ENCODE results near the gene PLSCR3. TPM values are rescaled to one million over a fixed set of nuclear protein-coding genes. Genes with fewer than 3 reads are reported as not detected.

Gene PLSCR3
- 113 TPM for total RNA-seq
- 100 to 1,000 TPM; 148 to 174 (median 153) TPM for polyA plus RNA-seq

DNA sequence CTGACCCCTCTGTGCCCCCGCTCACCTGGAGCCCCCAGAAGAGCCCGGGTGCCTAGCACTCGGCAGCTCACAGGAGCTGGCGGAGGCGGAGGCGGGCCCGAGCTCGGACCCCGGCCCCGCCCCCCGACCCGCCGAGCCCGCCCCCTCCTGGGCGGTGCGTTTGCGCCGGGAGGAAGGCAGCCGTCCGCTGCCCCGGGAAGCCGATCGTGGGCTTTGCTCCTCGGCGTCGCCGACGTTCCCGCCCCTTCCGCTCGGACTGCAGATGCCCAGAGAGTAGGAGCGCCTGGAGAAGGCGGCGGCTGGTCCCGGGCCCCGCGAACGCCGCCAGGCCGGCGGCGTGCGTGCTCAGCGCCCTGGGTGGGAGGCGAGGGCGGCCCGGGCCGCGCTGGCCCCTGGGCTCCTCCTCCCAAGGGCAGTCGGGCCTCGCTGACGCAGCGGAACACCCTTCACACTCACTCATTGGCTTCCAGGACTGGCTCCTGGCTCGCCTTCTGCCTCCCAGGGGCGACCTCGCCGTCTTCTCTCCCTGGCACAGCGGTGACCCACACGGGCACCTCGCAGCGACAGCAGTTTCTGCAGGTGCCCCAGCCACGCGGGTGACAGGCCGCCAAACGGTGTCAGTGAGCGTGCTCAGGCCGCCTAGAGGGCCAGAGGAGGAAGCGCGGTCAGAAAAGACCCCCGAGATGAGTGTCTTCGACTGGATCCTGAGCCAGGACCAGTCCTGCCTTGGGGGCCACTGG lies at the start of gene PLSCR3:
Gene PLSCR3 (minus strand): TSS at position 74 of the 740 bp plus-strand sequence. CDS start 415 bp downstream, outside the sequence.
- H3K4me3 ChIP-seq (ENCODE audit: low read depth, low read length): peak within 1 kb of the TSS; percentile 76
- H3K4me1 ChIP-seq (ENCODE audit: control insufficient read depth, insufficient read depth, low read length, poor library complexity, severe bottlenecking): peaks cover 45% of the 10 kb centered on the region
- Mint-ChIP-seq H3K27me3 (peaks cover 5% of the 10 kb centered on the region), H3K4me3 (peak within 1 kb of the TSS; percentile 94 to 98 (median 95)), H3K36me3 (peaks cover 13% of the 10 kb centered on the region), H3K9me3 (no peaks in the 10 kb centered on the region), H3K27ac (peak within 1 kb of the TSS; percentile 85 to 93 (median 88)), H3K4me1 (peaks cover 3 to 38% (median 20%) of the 10 kb centered on the region in 4 donors)
- ATAC-seq (ENCODE audit: low read depth in 2 of 2) (peak; percentile 88), DNase-seq (peak; percentile 79 to 83 (median 82))
- H3K27me3 ChIP-seq (ENCODE audit: control insufficient read depth, insufficient read depth, low read length): no peaks in the 10 kb centered on the region
- H3K27ac ChIP-seq (ENCODE audit: insufficient read depth, low read length, poor library complexity, severe bottlenecking): peak within 1 kb of the TSS; percentile 87
- no peaks in the 10 kb centered on the region for H3K9me3 ChIP-seq (ENCODE audit: control insufficient read depth in 2 of 2, low read length in 2 of 2)
- peaks cover 28% of the 10 kb centered on the region for H3K36me3 ChIP-seq (ENCODE audit: control insufficient read depth, insufficient read depth, low read length)

DNA sequence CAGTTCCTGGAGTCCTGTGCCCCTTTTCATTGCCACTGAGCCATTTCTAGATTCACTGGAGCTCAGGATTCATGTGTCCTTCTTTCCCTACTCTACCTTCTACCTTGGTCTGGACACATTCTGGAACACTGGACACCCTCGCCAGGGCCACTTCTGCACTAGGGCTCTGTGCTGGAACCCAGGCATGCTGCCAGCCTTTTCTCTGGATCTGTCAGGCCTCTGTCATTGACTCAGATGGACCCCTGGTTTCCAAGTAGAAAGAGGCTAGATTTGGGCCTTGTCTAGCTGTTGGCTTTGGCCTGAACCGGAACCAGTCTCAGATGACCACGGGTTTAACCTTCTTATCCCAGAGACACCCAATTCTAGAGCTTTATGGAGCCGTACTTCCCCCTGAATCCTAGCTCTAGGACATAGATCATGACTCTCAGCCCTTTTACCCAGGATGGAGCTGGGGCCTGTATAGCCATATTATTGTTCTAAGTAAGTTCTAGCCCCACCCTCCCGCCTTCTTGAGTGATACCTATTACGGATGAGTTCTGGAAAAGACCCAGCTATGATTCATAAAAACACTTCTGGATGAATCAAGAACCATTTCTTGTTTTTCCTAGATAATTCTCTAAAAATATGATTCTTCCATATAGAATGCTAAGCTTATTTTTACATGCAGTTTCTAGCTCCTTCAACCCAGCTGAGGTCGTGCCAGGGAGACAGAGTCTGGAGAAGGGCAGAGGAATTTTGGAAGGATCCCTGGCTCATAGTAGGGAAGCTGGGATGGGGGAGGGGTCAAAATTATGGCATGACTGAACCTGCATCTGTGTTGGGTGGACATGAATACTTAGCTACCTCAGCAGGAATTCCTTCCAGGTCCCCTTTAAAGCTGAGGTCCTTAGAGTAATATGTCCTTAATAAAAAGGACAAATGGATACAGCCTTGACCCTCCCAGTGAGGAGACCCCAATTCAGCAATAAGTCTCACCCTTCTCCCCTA lies 49.5 kb upstream of the PLSCR3 start:
- no peaks in the 10 kb centered on the region for H3K9me3 ChIP-seq (ENCODE audit: control insufficient read depth in 2 of 2, low read length in 2 of 2)
- Mint-ChIP-seq H3K4me1 (peaks cover 4 to 50% (median 22%) of the 10 kb centered on the region in 4 donors), H3K27ac (no peak overlapping the region), H3K4me3 (peak overlapping the region in 1 of 4 donors; percentile 50), H3K9me3 (peaks cover 0 to 6% (median 0%) of the 10 kb centered on the region in 7 donors), H3K36me3 (peaks cover 19% of the 10 kb centered on the region), H3K27me3 (peaks cover 83% of the 10 kb centered on the region)
- no peak overlapping the region for H3K4me3 ChIP-seq (ENCODE audit: low read depth, low read length)
- DNase-seq (no peak), ATAC-seq (ENCODE audit: low read depth in 2 of 2) (no peak)
- H3K27ac ChIP-seq (ENCODE audit: insufficient read depth, low read length, poor library complexity, severe bottlenecking): no peak overlapping the region
- no peaks in the 10 kb centered on the region for H3K36me3 ChIP-seq (ENCODE audit: control insufficient read depth, insufficient read depth, low read length)
- H3K27me3 ChIP-seq (ENCODE audit: control insufficient read depth, insufficient read depth, low read length): peaks cover 34% of the 10 kb centered on the region
- H3K4me1 ChIP-seq (ENCODE audit: control insufficient read depth, insufficient read depth, low read length, poor library complexity, severe bottlenecking): peaks cover 45% of the 10 kb centered on the region

GRCh38 chr17:7442142-7442541 lies 47.8 kb upstream of the PLSCR3 start:
- peaks cover 34% of the 10 kb centered on the region for H3K27me3 ChIP-seq (ENCODE audit: control insufficient read depth, insufficient read depth, low read length)
- ATAC-seq (ENCODE audit: low read depth in 2 of 2) (no peak), DNase-seq (no peak)
- no peak overlapping the region for H3K4me3 ChIP-seq (ENCODE audit: low read depth, low read length)
- H3K9me3 ChIP-seq (ENCODE audit: control insufficient read depth in 2 of 2, low read length in 2 of 2): no peaks in the 10 kb centered on the region
- peak overlapping the region in 2 of 4 donors; percentile 19 to 87 for H3K4me3 Mint-ChIP-seq
- peaks cover 61% of the 10 kb centered on the region for H3K4me1 ChIP-seq (ENCODE audit: control insufficient read depth, insufficient read depth, low read length, poor library complexity, severe bottlenecking)
- peaks cover 19% of the 10 kb centered on the region for H3K36me3 Mint-ChIP-seq
- peaks cover 0 to 3% (median 0%) of the 10 kb centered on the region in 7 donors for H3K9me3 Mint-ChIP-seq
- H3K27me3 Mint-ChIP-seq: peaks cover 78% of the 10 kb centered on the region
- no peak overlapping the region for H3K27ac Mint-ChIP-seq
- H3K36me3 ChIP-seq (ENCODE audit: control insufficient read depth, insufficient read depth, low read length): no peaks in the 10 kb centered on the region
- H3K4me1 Mint-ChIP-seq: peaks cover 4 to 61% (median 27%) of the 10 kb centered on the region in 4 donors
- H3K27ac ChIP-seq (ENCODE audit: insufficient read depth, low read length, poor library complexity, severe bottlenecking): no peak overlapping the region

DNA sequence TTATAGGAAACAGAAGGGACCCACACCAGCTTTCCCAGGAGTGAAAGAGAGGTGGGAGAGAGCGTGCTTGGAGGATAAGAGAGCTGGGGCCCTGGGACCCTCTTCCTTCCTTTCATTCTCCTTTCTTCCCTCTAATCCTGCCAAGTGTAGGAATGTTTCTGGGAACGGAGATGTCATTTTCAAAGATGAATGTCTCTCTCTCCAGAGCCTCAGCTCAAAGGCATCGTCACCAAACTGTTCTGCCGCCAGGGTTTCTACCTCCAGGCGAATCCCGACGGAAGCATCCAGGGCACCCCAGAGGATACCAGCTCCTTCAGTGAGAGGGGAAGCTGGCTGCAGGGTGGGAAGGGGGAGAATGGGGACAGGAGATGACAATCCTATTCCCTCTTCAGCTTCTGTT lies 46.9 kb upstream of the PLSCR3 start:
- H3K9me3 ChIP-seq (ENCODE audit: control insufficient read depth in 2 of 2, low read length in 2 of 2): no peaks in the 10 kb centered on the region
- peak overlapping the region in 1 of 4 donors; percentile 46 for H3K4me3 Mint-ChIP-seq
- DNase-seq (no peak), ATAC-seq (ENCODE audit: low read depth in 2 of 2) (no peak)
- peaks cover 30% of the 10 kb centered on the region for H3K27me3 ChIP-seq (ENCODE audit: control insufficient read depth, insufficient read depth, low read length)
- H3K36me3 ChIP-seq (ENCODE audit: control insufficient read depth, insufficient read depth, low read length): no peaks in the 10 kb centered on the region
- peaks cover 62% of the 10 kb centered on the region for H3K4me1 ChIP-seq (ENCODE audit: control insufficient read depth, insufficient read depth, low read length, poor library complexity, severe bottlenecking)
- H3K4me3 ChIP-seq (ENCODE audit: low read depth, low read length): no peak overlapping the region
- H3K4me1 Mint-ChIP-seq: peaks cover 4 to 61% (median 29%) of the 10 kb centered on the region in 4 donors
- H3K36me3 Mint-ChIP-seq: peaks cover 19% of the 10 kb centered on the region
- peaks cover 75% of the 10 kb centered on the region for H3K27me3 Mint-ChIP-seq
- H3K27ac Mint-ChIP-seq: no peak overlapping the region
- peaks cover 0 to 3% (median 0%) of the 10 kb centered on the region in 7 donors for H3K9me3 Mint-ChIP-seq
- H3K27ac ChIP-seq (ENCODE audit: insufficient read depth, low read length, poor library complexity, severe bottlenecking): no peak overlapping the region

DNA sequence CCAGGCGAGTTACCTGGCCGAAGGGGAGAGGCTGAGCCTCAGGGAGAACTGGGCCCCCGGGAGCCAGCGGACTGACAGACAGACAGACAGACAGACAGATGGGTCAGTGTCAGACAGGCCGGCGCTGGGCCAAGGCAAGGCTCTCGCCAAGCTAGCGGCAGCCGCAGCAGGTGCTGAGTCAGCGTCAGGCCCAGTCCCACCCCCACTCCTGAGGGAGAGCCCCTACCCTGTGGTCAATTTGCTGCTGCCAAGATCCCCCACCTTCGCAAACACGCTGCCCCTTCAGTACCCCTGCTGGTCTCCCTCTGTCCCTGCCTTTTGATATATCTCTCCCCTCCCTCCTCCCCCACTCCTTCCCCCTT lies 46.5 kb upstream of the PLSCR3 start:
- H3K4me1 Mint-ChIP-seq: peaks cover 1 to 62% (median 30%) of the 10 kb centered on the region in 4 donors
- no peaks in the 10 kb centered on the region for H3K36me3 ChIP-seq (ENCODE audit: control insufficient read depth, insufficient read depth, low read length)
- H3K4me1 ChIP-seq (ENCODE audit: control insufficient read depth, insufficient read depth, low read length, poor library complexity, severe bottlenecking): peaks cover 62% of the 10 kb centered on the region
- H3K27me3 ChIP-seq (ENCODE audit: control insufficient read depth, insufficient read depth, low read length): peaks cover 28% of the 10 kb centered on the region
- peaks cover 18% of the 10 kb centered on the region for H3K36me3 Mint-ChIP-seq
- no peak overlapping the region for H3K4me3 ChIP-seq (ENCODE audit: low read depth, low read length)
- H3K9me3 Mint-ChIP-seq: peaks cover 0 to 3% (median 0%) of the 10 kb centered on the region in 7 donors
- H3K27ac ChIP-seq (ENCODE audit: insufficient read depth, low read length, poor library complexity, severe bottlenecking): no peak overlapping the region
- peaks cover 72% of the 10 kb centered on the region for H3K27me3 Mint-ChIP-seq
- DNase-seq (no peak), ATAC-seq (ENCODE audit: low read depth in 2 of 2) (no peak)
- H3K9me3 ChIP-seq (ENCODE audit: control insufficient read depth in 2 of 2, low read length in 2 of 2): no peaks in the 10 kb centered on the region
- H3K27ac Mint-ChIP-seq: no peak overlapping the region
- H3K4me3 Mint-ChIP-seq: peak overlapping the region in 1 of 4 donors; percentile 74

DNA sequence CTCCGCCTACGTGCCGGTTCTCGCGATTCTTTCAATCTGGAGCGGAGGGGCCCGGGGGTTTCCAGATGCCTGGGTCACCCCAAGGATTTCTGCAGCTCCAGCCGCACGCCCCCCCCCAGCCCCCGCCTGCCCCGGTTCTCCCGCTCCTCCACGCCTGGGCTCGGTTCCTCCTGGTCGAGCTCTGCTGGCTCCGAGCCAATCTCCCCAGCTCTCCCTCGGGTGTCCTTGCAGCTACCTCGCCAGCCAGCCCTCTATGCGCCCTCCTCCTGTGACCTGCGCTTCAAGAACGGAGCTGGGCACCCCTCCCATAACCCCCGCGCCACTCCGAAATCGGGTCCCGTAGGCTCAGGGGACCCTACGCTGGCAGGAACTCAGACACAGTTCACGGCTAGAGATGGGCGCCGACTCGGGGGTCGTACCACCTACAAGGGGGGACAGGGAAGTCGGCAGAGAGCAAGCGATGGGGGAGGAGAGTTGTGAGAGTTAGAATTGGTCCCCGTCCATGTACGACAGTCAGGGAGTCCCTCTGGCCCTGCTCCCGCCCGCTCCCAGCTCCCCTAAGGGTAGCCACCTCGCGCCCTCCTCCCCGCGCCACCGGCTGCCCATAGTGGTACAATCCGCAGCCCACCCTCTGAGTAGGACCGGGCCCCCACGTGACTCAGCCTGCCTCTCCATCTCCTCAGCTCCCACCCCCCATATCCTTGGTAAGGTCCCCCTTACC lies 45.9 kb upstream of the PLSCR3 start:
- no peaks in the 10 kb centered on the region for H3K9me3 ChIP-seq (ENCODE audit: control insufficient read depth in 2 of 2, low read length in 2 of 2)
- H3K36me3 Mint-ChIP-seq: peaks cover 14% of the 10 kb centered on the region
- H3K27ac Mint-ChIP-seq: peak overlapping the region in 2 of 3 donors; percentile 38 to 59
- peaks cover 70% of the 10 kb centered on the region for H3K27me3 Mint-ChIP-seq
- no peaks in the 10 kb centered on the region for H3K36me3 ChIP-seq (ENCODE audit: control insufficient read depth, insufficient read depth, low read length)
- no peak overlapping the region for H3K4me3 ChIP-seq (ENCODE audit: low read depth, low read length)
- DNase-seq (peak in 1 of 3 donors; percentile 33), ATAC-seq (ENCODE audit: low read depth in 2 of 2) (no peak)
- H3K27ac ChIP-seq (ENCODE audit: insufficient read depth, low read length, poor library complexity, severe bottlenecking): no peak overlapping the region
- H3K4me3 Mint-ChIP-seq: peak overlapping the region; percentile 74 to 95 (median 83)
- peaks cover under 1 to 60% (median 27%) of the 10 kb centered on the region in 4 donors for H3K4me1 Mint-ChIP-seq
- peaks cover 28% of the 10 kb centered on the region for H3K27me3 ChIP-seq (ENCODE audit: control insufficient read depth, insufficient read depth, low read length)
- H3K4me1 ChIP-seq (ENCODE audit: control insufficient read depth, insufficient read depth, low read length, poor library complexity, severe bottlenecking): peaks cover 60% of the 10 kb centered on the region
- peaks cover 0 to 2% (median 0%) of the 10 kb centered on the region in 7 donors for H3K9me3 Mint-ChIP-seq
